H9 (cell line): ENCODE results near the gene CEP41. TPM values are rescaled to one million over a fixed set of nuclear protein-coding genes. Genes with fewer than 3 reads are reported as not detected.

Experiments
- DNase-seq: peaks from one replicate; pipeline ENCODE4 v3.0.0-alpha.2; 2017
- H2AFZ ChIP-seq: one replicate; pipeline ENCODE4 v1.6.1; 2013; ENCODE audit warnings: mild to moderate bottlenecking, low read length, control low read depth, moderate library complexity
- H2AK5ac ChIP-seq: 2 replicates; pipeline ENCODE4 v1.6.1; 2013; ENCODE audit warnings: low read length, control low read depth, mixed read lengths; ENCODE audit not compliant: insufficient read length
- H2BK120ac ChIP-seq: one replicate; pipeline ENCODE4 v1.6.1; 2013; ENCODE audit warnings: low read depth, mild to moderate bottlenecking, low read length, control low read depth, inconsistent platforms; ENCODE audit not compliant: poor library complexity, severe bottlenecking
- H2BK12ac ChIP-seq: 2 replicates; pipeline ENCODE4 v1.6.1; 2013; ENCODE audit warnings: low read length, control low read depth, mixed read lengths, low read depth; ENCODE audit not compliant: insufficient read length
- H2BK15ac ChIP-seq: 2 replicates; pipeline ENCODE4 v1.6.1; 2013; ENCODE audit warnings: low read depth, low read length, control low read depth
- H2BK20ac ChIP-seq: one replicate; pipeline ENCODE4 v1.6.1; 2013; ENCODE audit warnings: low read depth, mild to moderate bottlenecking, low read length, control low read depth, inconsistent platforms; ENCODE audit not compliant: poor library complexity, severe bottlenecking
- H2BK5ac ChIP-seq: 2 replicates; pipeline ENCODE4 v1.6.1; 2013; ENCODE audit warnings: low read length, control low read depth, mixed read lengths; ENCODE audit not compliant: insufficient read length
- H3K14ac ChIP-seq: 2 replicates; pipeline ENCODE4 v1.6.1; 2013; ENCODE audit warnings: low read length, control low read depth; ENCODE audit not compliant: insufficient read depth
- H3K18ac ChIP-seq: 2 replicates; pipeline ENCODE4 v1.6.1; 2013; ENCODE audit warnings: low read depth, mild to moderate bottlenecking, mixed read lengths, low read length, control low read depth; ENCODE audit not compliant: insufficient read length
- H3K23ac ChIP-seq: 2 replicates; pipeline ENCODE4 v1.6.1; 2013; ENCODE audit warnings: low read length, control low read depth, mixed read lengths, low read depth; ENCODE audit not compliant: insufficient read length
- H3K23me2 ChIP-seq: 2 replicates; pipeline ENCODE4 v1.6.1; 2013; ENCODE audit warnings: low read depth, mild to moderate bottlenecking, mixed read lengths, low read length, control low read depth; ENCODE audit not compliant: insufficient read length, poor library complexity, severe bottlenecking
- H3K27ac ChIP-seq: 2 replicates; pipeline ENCODE4 v1.5.1; 2013; ENCODE audit warnings: low read length, control low read depth, mixed read lengths, low read depth; ENCODE audit not compliant: insufficient read length
- H3K27me3 ChIP-seq: 2 replicates; pipeline ENCODE4 v1.6.1; 2013; ENCODE audit warnings: low read length, control low read depth, inconsistent platforms; ENCODE audit not compliant: insufficient read depth
- H3K4ac ChIP-seq: 2 replicates; pipeline ENCODE4 v1.6.1; 2013; ENCODE audit warnings: low read depth, mild to moderate bottlenecking, control low read depth, inconsistent platforms, low read length, moderate library complexity
- H3K4me1 ChIP-seq: 2 replicates; pipeline ENCODE4 v1.6.1; 2013; ENCODE audit warnings: low read length, control low read depth, inconsistent platforms; ENCODE audit not compliant: insufficient read depth
- H3K4me2 ChIP-seq: 2 replicates; pipeline ENCODE4 v1.6.1; 2013; ENCODE audit warnings: low read length, control low read depth, mixed read lengths; ENCODE audit not compliant: insufficient read length, insufficient read depth
- H3K56ac ChIP-seq: 2 replicates; pipeline ENCODE4 v1.6.1; 2013; ENCODE audit warnings: low read depth, mild to moderate bottlenecking, mixed read lengths, low read length, control low read depth; ENCODE audit not compliant: insufficient read length
- H3K79me1 ChIP-seq: 2 replicates; pipeline ENCODE4 v1.6.1; 2013; ENCODE audit warnings: low read depth, mild to moderate bottlenecking, moderate library complexity, low read length, control low read depth, inconsistent platforms; ENCODE audit not compliant: insufficient read depth, poor library complexity, severe bottlenecking
- H3K79me2 ChIP-seq: 2 replicates; pipeline ENCODE4 v1.6.1; 2013; ENCODE audit warnings: low read length, control low read depth, inconsistent platforms; ENCODE audit not compliant: insufficient read depth
- H3K9ac ChIP-seq: 2 replicates; pipeline ENCODE4 v1.6.1; 2013; ENCODE audit warnings: low read length, control low read depth, mixed read lengths; ENCODE audit not compliant: insufficient read length; ENCODE audit errors: extremely low read depth
- H3K9me3 ChIP-seq: one replicate; pipeline ENCODE4 v1.6.1; 2013; ENCODE audit warnings: low read depth, low read length, inconsistent platforms; ENCODE audit not compliant: control insufficient read depth
- H3T11ph ChIP-seq: one replicate; pipeline ENCODE4 v1.6.1; 2013; ENCODE audit warnings: mild to moderate bottlenecking, low read length, control low read depth, inconsistent platforms
- H4K20me1 ChIP-seq: one replicate; pipeline ENCODE4 v1.6.1; 2013; ENCODE audit not compliant: control insufficient read depth, insufficient read length, insufficient read depth
- H4K5ac ChIP-seq: 2 replicates; pipeline ENCODE4 v1.6.1; 2013; ENCODE audit warnings: low read depth, mild to moderate bottlenecking, mixed read lengths, low read length, control low read depth; ENCODE audit not compliant: insufficient read length
- H4K8ac ChIP-seq: replicated peaks from 2 replicates; pipeline ENCODE4 v1.6.1; 2013; ENCODE audit warnings: low read length, control low read depth, mixed read lengths, low read depth; ENCODE audit not compliant: insufficient read length
- H4K91ac ChIP-seq: 2 replicates; pipeline ENCODE4 v1.6.1; 2013; ENCODE audit warnings: low read depth, mild to moderate bottlenecking, moderate library complexity, mixed read lengths, low read length, control low read depth; ENCODE audit not compliant: insufficient read length
- H3K27ac Mint-ChIP-seq, 3 experiments: 2 replicates in 2 of 3; 3 replicates in 1 of 3; pipeline ENCODE4 v1.8.0; 2020 to 2021; ENCODE audit warnings: mixed read lengths in 3 of 3, mild to moderate bottlenecking in 1 of 3, moderate library complexity in 1 of 3
- H3K27me3 Mint-ChIP-seq: 2 replicates; pipeline ENCODE4 v1.8.0; 2021; ENCODE audit warnings: low read depth, mild to moderate bottlenecking, moderate library complexity, mixed read lengths
- H3K36me3 Mint-ChIP-seq, 3 experiments: 2 replicates in 2 of 3; 3 replicates in 1 of 3; pipeline ENCODE4 v1.8.0; 2020 to 2021; ENCODE audit warnings: low read depth in 3 of 3, mixed read lengths in 3 of 3; ENCODE audit not compliant: insufficient read depth in 1 of 3
- H3K4me1 Mint-ChIP-seq, 2 experiments: 2 replicates each; pipeline ENCODE4 v1.8.0; 2020; ENCODE audit warnings: mixed read lengths in 2 of 2
- H3K4me3 Mint-ChIP-seq, 2 experiments: 2 replicates in 1 of 2; 3 replicates in 1 of 2; pipeline ENCODE4 v1.8.0; 2020 to 2021; ENCODE audit warnings: mild to moderate bottlenecking in 2 of 2, mixed read lengths in 2 of 2, moderate library complexity in 1 of 2
- H3K9me3 Mint-ChIP-seq, 2 experiments: 2 replicates in 1 of 2; 3 replicates in 1 of 2; pipeline ENCODE4 v1.8.0; 2020; ENCODE audit warnings: mild to moderate bottlenecking in 2 of 2, mixed read lengths in 2 of 2, moderate library complexity in 1 of 2
- CTCF ChIP-seq: fragments of 200-600 bp; sonication (generic); conservative IDR thresholded peaks from 3 replicates; pipeline ENCODE4 v1.8.0; 2021; ENCODE audit warnings: antibody characterized with exemption, mild to moderate bottlenecking
- WGBS: extraction: QIAGEN DNeasy Blood & Tissue Kit; methylation state at CpG from one replicate; pipeline ENCODE4 v1.1.7; 2013; ENCODE audit warnings: missing lambda C conversion rate, low lambda C conversion rate, mixed read lengths; ENCODE audit not compliant: insufficient read length; ENCODE audit errors: extremely low coverage; 5-methylcytosine and 5-hydroxymethylcytosine counted together
- long read RNA-seq: library from polyadenylated mRNA; unstranded; transcript quantifications from one replicate; pipeline ENCODE4 v2.0.0, GENCODE V29; 2020
- total RNA-seq: library from RNA; stranded (reverse); gene quantifications from 2 replicates; pipeline ENCODE4 v1.2.1, GENCODE V29; 2021

CEP41 gene, protein sequence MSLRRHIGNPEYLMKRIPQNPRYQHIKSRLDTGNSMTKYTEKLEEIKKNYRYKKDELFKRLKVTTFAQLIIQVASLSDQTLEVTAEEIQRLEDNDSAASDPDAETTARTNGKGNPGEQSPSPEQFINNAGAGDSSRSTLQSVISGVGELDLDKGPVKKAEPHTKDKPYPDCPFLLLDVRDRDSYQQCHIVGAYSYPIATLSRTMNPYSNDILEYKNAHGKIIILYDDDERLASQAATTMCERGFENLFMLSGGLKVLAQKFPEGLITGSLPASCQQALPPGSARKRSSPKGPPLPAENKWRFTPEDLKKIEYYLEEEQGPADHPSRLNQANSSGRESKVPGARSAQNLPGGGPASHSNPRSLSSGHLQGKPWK
- 9.2 and 9.7 TPM in 2 replicates for total RNA-seq
- long read RNA-seq, full-length matches to known transcripts = 57 of 66 reads
- long read RNA-seq, partial matches to known transcripts = 0 of 66 reads
- long read RNA-seq, other reads (novel, unspliced or antisense) = 9 of 66 reads

DNA sequence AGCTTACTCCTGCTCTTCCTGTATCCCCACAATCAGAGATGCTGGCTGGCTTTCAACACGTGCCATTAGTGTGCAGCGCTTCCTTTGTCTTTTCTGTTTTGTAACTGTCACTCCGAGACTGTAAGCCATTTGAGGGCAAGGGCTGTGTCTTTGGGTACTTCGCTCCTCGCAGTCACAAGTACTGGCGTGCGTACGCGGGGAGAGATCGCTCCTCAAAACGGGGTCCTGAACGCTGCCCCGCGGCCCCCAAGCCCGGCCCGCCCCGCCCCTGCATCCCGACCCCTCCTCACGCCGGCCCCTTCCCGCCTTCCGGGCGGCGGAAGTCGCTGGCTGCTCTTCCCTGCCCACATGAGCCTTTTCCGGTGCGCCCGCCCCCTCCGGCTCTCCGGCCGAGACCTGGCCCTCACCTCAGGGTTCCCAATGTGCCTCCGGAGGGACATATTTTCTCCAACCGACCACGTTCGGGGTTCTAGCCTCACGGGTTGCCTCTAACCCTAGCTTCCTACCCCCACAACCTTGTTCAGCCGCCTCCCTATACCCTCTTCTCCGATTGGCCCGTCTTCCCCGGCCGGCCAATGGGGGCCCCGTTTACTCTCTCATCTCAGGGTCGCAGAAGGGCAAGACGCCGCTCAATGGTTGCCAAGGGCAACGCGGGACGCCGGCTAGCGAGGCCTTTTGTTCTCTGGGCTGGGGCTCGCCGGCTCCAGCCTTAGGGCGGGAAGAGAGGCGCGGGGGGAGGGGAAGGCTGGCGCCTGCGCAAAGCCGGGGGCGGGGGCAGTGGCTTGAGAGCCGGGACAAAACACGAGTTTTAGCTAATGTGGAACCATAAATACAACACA lies at the start of gene CEP41:
Gene CEP41 (minus strand): TSS at position 490 of the 839 bp plus-strand sequence. CDS start 50 bp downstream, at position 440.
- H3K79me2 ChIP-seq = no peaks in the 10 kb centered on the region
- H3K23ac ChIP-seq = no peak within 1 kb of the TSS
- H4K91ac ChIP-seq = no peak within 1 kb of the TSS
- peak within 1 kb of the TSS; percentile 94 for H3K9ac ChIP-seq
- peak within 1 kb of the TSS; percentile 85 for H2BK12ac ChIP-seq
- peak within 1 kb of the TSS; percentile 89 for H2AFZ ChIP-seq
- no peaks in the 10 kb centered on the region for H3K79me1 ChIP-seq
- peaks cover 0 to 4% of the 10 kb centered on the region in 2 experiments; a peak in 4 of 5 replicates for H3K9me3 Mint-ChIP-seq
- H3K4me3 Mint-ChIP-seq = peak within 1 kb of the TSS; percentile 92 to 94
- H3T11ph ChIP-seq = peak within 1 kb of the TSS; percentile 97
- H4K8ac ChIP-seq = no peak within 1 kb of the TSS
- no peak within 1 kb of the TSS for H2AK5ac ChIP-seq
- H3K36me3 Mint-ChIP-seq = peaks cover 0 to 2% (median 2%) of the 10 kb centered on the region in 3 experiments; a peak in 2 of 7 replicates
- H3K27me3 Mint-ChIP-seq = no peaks in the 10 kb centered on the region
- DNase-seq = peak; percentile 99
- peaks cover 5% of the 10 kb centered on the region for H3K23me2 ChIP-seq
- H2BK15ac ChIP-seq = peak within 1 kb of the TSS; percentile 87; the same call in 1 of the 2 replicates
- H3K18ac ChIP-seq = peak within 1 kb of the TSS; percentile 100
- H3K56ac ChIP-seq = peak within 1 kb of the TSS; percentile 21
- peak within 1 kb of the TSS; percentile 99 to 100 (median 100) for H3K27ac Mint-ChIP-seq
- peak within 1 kb of the TSS; percentile 98 for H2BK120ac ChIP-seq
- H3K4me1 ChIP-seq = peaks cover 4% of the 10 kb centered on the region
- TF ChIP-seq CTCF = no peak
- H2BK20ac ChIP-seq = peak within 1 kb of the TSS; percentile 83
- H3K27ac ChIP-seq = peak within 1 kb of the TSS; percentile 78
- H3K9me3 ChIP-seq = no peaks in the 10 kb centered on the region
- peak within 1 kb of the TSS; percentile 92 for H2BK5ac ChIP-seq
- H3K14ac ChIP-seq = peak within 1 kb of the TSS; percentile 100
- H4K5ac ChIP-seq = peak within 1 kb of the TSS; percentile 79
- H4K20me1 ChIP-seq = no peaks in the 10 kb centered on the region
- H3K4me2 ChIP-seq = peak within 1 kb of the TSS; percentile 90
- no CpG with 5 or more reads among the region's 61 CpGs for WGBS
- no peaks in the 10 kb centered on the region for H3K27me3 ChIP-seq
- no peak within 1 kb of the TSS; the same call in 1 of the 2 replicates for H3K4ac ChIP-seq
- H3K4me1 Mint-ChIP-seq = peaks cover 16 to 23% of the 10 kb centered on the region in 2 experiments
